Esophagus (tissue), 2 donors: ENCODE measurements around the gene SRRM5. TPM values are rescaled to one million over a fixed set of nuclear protein-coding genes. Genes with fewer than 3 reads are reported as not detected.
"Not testable (repeated sequence)": the region's sequence is repeated elsewhere in the genome, so short reads cannot be mapped to it uniquely, and the experiment has no call there.

Experiments
- H3K27ac ChIP-seq, 2 donors: one replicate each; pipeline ENCODE4 v1.5.1; 2013; ENCODE audit warnings: low read depth in 2 of 2, mild to moderate bottlenecking in 2 of 2, inconsistent platforms in 1 of 2, low read length in 1 of 2, moderate library complexity in 1 of 2
- H3K27me3 ChIP-seq, 2 donors: one replicate each; pipeline ENCODE4 v1.6.1; 2013; ENCODE audit warnings: low read length in 2 of 2, control low read depth in 1 of 2, mild to moderate bottlenecking in 1 of 2; ENCODE audit not compliant: insufficient read depth in 2 of 2, control insufficient read depth in 1 of 2
- H3K36me3 ChIP-seq, 2 donors: one replicate each; pipeline ENCODE4 v1.6.1; 2013; ENCODE audit warnings: low read length in 1 of 2; ENCODE audit not compliant: control insufficient read depth in 2 of 2, insufficient read depth in 2 of 2
- H3K4me1 ChIP-seq, 2 donors: one replicate each; pipeline ENCODE4 v1.6.1; 2013; ENCODE audit warnings: low read length in 1 of 2; ENCODE audit not compliant: control insufficient read depth in 2 of 2, insufficient read depth in 2 of 2
- H3K4me3 ChIP-seq, 2 donors: one replicate each; pipeline ENCODE4 v1.5.1; 2013; ENCODE audit warnings: low read length in 2 of 2, mild to moderate bottlenecking in 2 of 2, low read depth in 1 of 2, moderate library complexity in 1 of 2
- H3K9me3 ChIP-seq, 2 donors: one replicate each; pipeline ENCODE4 v1.6.1; 2013; ENCODE audit warnings: mild to moderate bottlenecking in 2 of 2, low read depth in 1 of 2, low read length in 1 of 2, moderate library complexity in 1 of 2; ENCODE audit not compliant: control insufficient read depth in 2 of 2, insufficient read depth in 1 of 2
- WGBS, 2 donors: extraction: QIAGEN DNeasy Blood & Tissue Kit; methylation state at CpG; one replicate each; pipeline ENCODE4 v1.1.7; 2013; 5-methylcytosine and 5-hydroxymethylcytosine counted together
- polyA plus RNA-seq, 2 donors: library from polyadenylated mRNA; stranded (reverse); fragments of 200-250 nt; gene quantifications; one replicate each; pipeline ENCODE4 v1.2.3, GENCODE V29; 2013
- donor health status: healthy with polysubstance abuse.
- donor health status: Bipolar disorder and iron deficiency.

Gene SRRM5
- polyA plus RNA-seq, 2 donors = 0.14 to 0.71 TPM

DNA sequence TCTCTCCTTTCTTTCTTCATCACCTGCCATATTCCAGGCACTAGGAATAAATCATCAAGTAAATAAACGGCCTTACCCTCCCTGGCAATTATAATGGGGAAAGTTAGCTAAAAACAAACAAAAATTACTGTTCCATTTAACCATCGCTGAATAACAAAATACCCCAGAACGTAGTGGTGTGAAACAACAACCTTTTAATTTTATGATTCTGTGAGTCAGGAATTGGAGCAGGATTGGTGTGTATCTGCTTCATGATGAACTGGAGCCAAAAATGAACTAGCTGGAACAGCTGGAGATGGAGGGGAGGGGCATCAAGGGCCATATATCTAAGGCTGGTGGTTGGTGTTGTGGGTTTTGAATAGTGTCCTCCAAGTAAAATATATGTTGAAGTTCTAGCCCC lies 31.4 kb downstream of the SRRM5 start:
- Histone ChIP-seq H3K36me3 (no peaks in the 10 kb centered on the region), H3K27ac (no peak overlapping the region), H3K27me3 (no peaks in the 10 kb centered on the region), H3K4me3 (no peak overlapping the region), H3K4me1 (peaks cover 5 to 15% of the 10 kb centered on the region in 2 donors), H3K9me3 (no peaks in the 10 kb centered on the region)
- WGBS, 2 donors = 63 to 66% methylated on average over 3 of the region's 3 CpGs

DNA sequence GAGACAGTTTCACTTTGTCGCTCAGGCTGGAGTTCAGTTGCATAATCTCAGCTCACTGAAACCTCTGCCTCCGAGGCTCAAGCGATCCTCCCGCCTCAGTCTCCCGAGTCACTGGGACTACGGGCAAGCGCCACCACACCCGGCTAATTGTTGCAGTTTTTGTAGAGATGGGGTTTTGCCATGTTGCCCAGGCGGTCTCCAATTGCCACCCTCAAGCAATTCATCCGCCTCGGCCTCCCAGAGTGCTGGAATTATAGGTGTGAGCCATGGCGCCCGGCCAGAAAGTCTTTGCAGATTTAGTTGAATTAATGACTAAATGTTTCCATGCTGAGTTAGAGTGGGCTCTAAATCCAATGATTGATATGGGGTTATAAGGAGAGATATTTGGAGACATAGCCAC lies 32.3 kb downstream of the SRRM5 start:
- H3K27me3 ChIP-seq = no peaks in the 10 kb centered on the region
- H3K4me3 ChIP-seq = no peak overlapping the region
- H3K36me3 ChIP-seq = peaks cover 0 to 4% of the 10 kb centered on the region in 2 donors
- WGBS, 2 donors = 74 to 78% methylated on average over 13 of the region's 13 CpGs
- H3K4me1 ChIP-seq = peaks cover 5 to 10% of the 10 kb centered on the region in 2 donors
- no peak overlapping the region for H3K27ac ChIP-seq
- no peaks in the 10 kb centered on the region for H3K9me3 ChIP-seq

DNA sequence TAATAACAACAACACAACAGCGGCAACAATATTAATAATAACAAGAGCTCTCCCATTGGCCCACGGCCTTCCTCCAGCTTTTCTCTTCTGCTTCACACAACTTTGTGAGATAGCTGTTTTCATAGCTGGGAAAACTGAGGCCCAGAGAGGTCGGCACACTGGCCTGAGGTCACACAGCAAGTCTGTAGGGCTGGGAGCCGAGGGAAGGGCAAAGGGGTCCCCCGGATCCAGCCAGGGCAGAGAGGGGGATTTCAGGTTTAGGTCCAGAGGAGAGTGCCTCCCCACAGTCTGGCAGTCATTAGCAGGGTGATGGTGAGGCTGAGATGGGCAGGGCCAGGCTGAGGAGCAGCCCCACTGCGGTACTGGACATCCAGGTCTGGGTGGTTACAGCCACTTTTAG lies 36.7 kb downstream of the SRRM5 start:
- 96 to 97% methylated on average over 6 of the region's 6 CpGs for WGBS, 2 donors
- Histone ChIP-seq H3K27ac (no peak overlapping the region), H3K36me3 (peaks cover 0 to 4% of the 10 kb centered on the region in 2 donors)

DNA sequence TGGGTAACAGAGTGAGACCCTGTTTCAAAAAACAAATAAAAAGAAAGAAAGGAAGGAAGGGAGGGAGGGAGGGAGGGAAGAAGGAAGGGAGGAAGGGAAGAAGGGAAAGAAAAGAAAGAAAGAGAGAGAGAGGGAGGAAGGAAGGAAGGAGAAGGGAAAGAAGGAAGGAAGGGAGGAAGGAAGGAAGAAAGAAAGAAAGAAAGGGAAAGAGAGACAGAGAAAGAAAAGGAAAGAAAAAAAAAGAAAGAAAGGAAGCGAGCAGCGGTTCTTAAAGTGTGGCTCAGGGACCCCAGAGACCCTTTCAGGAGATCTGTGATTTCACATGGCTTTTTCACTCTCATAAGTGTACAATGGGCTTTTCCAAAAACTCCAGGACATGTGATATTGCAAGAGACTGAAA lies 37.6 kb downstream of the SRRM5 start:
- Histone ChIP-seq H3K27me3 (no peaks in the 10 kb centered on the region), H3K4me1 (no peaks in the 10 kb centered on the region), H3K36me3 (peaks cover 0 to 4% of the 10 kb centered on the region in 2 donors), H3K9me3 (no peaks in the 10 kb centered on the region), H3K27ac (no peak overlapping the region), H3K4me3 (no peak overlapping the region)
- 72 to 82% methylated on average over 2 of the region's 2 CpGs for WGBS, 2 donors

More for the DNA sequence above, 36.7 kb downstream of the SRRM5 start:
- H3K9me3 ChIP-seq = no peaks in the 10 kb centered on the region
- H3K4me1 ChIP-seq = no peaks in the 10 kb centered on the region
- H3K27me3 ChIP-seq = no peaks in the 10 kb centered on the region
- H3K4me3 ChIP-seq = no peak overlapping the region

DNA sequence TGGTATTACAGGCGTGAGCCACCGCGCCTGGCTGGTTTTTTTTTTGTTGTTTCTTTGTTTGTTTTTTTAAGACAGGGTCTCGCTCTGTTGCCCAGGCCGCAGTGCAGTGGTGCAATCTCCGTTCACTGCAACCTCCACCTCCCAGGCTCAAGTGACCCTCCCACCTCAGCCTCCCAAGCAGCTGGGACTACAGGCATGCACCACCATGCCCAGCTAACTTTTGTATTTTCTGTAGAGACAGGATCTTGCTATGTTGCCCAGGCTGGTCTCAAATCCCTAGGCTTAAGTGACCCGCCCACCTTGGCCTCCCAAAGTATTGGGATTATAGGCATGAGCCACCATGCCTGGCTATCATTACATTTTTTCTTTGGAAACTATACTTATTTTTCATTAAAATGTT lies 38.4 kb downstream of the SRRM5 start:
- WGBS, 2 donors = 90 to 95% methylated on average over 7 of the region's 7 CpGs
- H3K4me1 ChIP-seq, H3K27ac ChIP-seq, H3K4me3 ChIP-seq, H3K27me3 ChIP-seq, H3K36me3 ChIP-seq, H3K9me3 ChIP-seq: not testable (repeated sequence)

DNA sequence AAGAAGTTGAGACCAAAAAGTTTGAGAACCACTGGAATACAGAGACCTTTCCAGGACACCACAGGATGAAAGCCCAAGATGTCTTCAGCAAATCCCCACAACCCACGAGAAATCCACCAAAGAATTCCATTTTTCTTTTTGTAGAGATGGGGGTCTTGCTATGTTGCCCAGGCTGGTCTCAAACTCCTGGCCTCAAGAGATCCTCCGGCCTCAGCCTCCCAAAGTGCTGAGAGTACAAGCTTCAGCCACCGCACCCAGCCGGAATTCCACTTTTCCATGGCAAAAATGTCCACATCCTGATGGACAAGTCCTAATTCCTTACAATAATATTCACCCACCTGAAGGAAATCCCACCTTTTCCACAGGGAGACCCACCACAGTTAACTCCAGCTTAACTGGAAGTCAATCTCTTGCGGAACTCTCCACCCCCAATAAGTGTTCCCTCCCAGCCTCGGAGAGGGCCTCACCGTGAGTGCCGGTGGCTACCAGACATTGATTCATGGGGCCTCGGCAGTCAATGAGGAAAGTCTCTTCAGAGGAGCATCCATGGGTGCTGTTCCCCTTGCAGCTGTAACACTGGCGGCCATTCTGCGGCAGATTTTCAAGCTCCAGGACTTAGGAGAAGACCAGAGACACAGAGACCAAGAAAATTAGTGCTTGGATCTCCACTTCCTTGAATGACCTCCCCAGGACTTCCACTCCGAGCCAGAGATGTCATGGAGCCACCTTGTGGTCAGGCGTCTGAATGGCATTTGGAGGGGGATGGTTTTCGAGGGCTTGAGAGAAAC lies 40.1 kb downstream of the SRRM5 start:
- 61 to 67% methylated on average over 14 of the region's 14 CpGs for WGBS, 2 donors
- peaks cover 0 to 8% of the 10 kb centered on the region in 2 donors for H3K36me3 ChIP-seq

DNA sequence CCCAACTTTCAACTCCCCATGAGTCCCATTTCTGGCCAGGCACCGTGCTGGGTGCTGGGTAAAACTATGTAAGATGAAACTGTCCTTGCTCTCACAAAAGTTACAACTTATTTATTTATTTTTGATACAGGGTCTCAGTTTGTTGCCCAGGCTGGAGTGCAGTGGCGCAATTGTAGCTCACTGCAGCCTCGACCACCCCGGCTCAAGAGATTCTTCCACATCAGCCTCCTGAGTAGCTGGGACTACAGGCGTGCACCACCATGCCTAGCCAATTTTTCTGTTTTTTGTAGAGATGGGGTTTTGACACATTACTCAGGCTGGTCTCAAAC lies 40.6 kb downstream of the SRRM5 start:
- 59 to 71% methylated on average over 5 of the region's 5 CpGs for WGBS, 2 donors
- peaks cover 0 to 8% of the 10 kb centered on the region in 2 donors for H3K36me3 ChIP-seq

More for the DNA sequence above, 40.1 kb downstream of the SRRM5 start:
- no peaks in the 10 kb centered on the region for H3K27me3 ChIP-seq
- peak overlapping the region in 1 of 2 donors; percentile 26 for H3K27ac ChIP-seq
- no peaks in the 10 kb centered on the region for H3K9me3 ChIP-seq
- no peak overlapping the region for H3K4me3 ChIP-seq
- no peaks in the 10 kb centered on the region for H3K4me1 ChIP-seq

DNA sequence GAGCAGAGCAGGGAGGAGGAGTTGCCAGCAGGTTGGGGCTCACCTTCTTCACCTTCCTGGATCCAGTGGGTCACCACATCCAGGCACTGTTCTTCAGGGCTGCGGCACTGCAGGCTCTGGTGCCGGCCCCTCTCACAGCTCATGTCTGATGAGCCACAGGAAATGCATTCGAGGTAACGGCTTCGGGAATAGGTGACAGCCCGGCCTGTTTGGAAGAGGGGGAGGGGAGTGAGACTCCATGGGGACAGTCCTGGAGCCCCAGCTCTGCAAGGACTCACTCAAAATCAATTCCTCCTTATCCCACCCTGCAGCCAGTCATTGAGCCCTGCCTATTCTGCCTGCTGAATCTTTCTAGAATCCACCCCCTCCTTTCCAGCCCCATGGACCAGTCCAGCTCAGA lies 44.5 kb downstream of the SRRM5 start:
- Histone ChIP-seq H3K4me3 (no peak overlapping the region), H3K27me3 (no peaks in the 10 kb centered on the region), H3K36me3 (peaks cover 0 to 4% of the 10 kb centered on the region in 2 donors), H3K27ac (no peak overlapping the region), H3K9me3 (peaks cover 0 to 2% of the 10 kb centered on the region in 2 donors), H3K4me1 (no peaks in the 10 kb centered on the region)
- WGBS, 2 donors = 86 to 96% methylated on average over 6 of the region's 6 CpGs

More for the DNA sequence above, 40.6 kb downstream of the SRRM5 start:
- no peaks in the 10 kb centered on the region for H3K4me1 ChIP-seq
- H3K4me3 ChIP-seq = no peak overlapping the region
- H3K27ac ChIP-seq = no peak overlapping the region
- H3K9me3 ChIP-seq = no peaks in the 10 kb centered on the region
- H3K27me3 ChIP-seq = no peaks in the 10 kb centered on the region

DNA sequence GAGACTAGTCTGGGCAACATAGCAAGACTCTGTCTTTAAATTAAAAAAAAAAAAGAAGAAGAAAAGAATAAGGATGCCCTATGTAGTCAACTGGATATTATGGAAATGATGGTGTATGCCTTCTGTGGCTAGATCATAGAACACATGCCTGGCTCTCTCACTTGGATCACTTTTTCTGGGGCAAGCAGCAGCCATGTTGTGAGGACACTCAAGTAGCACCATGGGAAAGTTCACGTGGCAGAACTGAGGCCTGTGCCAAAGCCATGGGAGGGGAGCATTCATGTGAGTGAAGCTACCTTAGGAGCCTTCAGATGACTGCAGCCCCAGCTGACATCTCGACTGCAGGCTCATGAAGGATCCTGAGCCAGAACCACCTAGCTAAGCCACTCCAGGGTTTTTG lies 46.1 kb downstream of the SRRM5 start:
- H3K4me1 ChIP-seq = no peaks in the 10 kb centered on the region
- 90% methylated on average over 2 of the region's 2 CpGs for WGBS, 2 donors
- H3K36me3 ChIP-seq = peaks cover 0 to 4% of the 10 kb centered on the region in 2 donors
- no peaks in the 10 kb centered on the region for H3K27me3 ChIP-seq
- H3K4me3 ChIP-seq = no peak overlapping the region
- no peak overlapping the region for H3K27ac ChIP-seq
- H3K9me3 ChIP-seq = peaks cover 0 to 2% of the 10 kb centered on the region in 2 donors

DNA sequence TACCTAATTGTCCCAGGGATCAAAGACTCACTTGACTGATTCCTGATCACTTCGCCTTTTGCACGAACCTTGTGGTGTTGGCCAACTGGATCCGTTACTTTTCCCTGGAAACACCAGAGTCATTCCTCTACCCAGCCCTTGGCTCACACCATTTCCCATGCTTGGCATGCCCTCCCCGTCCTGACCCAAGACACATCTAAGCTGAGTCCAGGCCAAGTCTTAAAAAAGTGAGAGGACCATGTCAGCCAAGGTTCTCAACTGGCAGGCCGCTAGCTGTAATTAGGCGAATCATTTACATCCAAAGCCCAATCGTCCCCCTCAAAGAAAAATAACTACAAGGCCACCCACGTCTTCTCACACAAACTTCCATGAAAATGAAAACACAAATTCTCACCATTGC lies 46.6 kb downstream of the SRRM5 start:
- WGBS, 2 donors = 90 to 96% methylated on average over 8 of the region's 8 CpGs
- H3K9me3 ChIP-seq = peaks cover 0 to 2% of the 10 kb centered on the region in 2 donors
- no peak overlapping the region for H3K27ac ChIP-seq
- H3K27me3 ChIP-seq = no peaks in the 10 kb centered on the region
- no peak overlapping the region for H3K4me3 ChIP-seq
- H3K4me1 ChIP-seq = no peaks in the 10 kb centered on the region
- H3K36me3 ChIP-seq = peaks cover 0 to 4% of the 10 kb centered on the region in 2 donors
